ENCODE results near the gene SLC29A4.

DNA sequence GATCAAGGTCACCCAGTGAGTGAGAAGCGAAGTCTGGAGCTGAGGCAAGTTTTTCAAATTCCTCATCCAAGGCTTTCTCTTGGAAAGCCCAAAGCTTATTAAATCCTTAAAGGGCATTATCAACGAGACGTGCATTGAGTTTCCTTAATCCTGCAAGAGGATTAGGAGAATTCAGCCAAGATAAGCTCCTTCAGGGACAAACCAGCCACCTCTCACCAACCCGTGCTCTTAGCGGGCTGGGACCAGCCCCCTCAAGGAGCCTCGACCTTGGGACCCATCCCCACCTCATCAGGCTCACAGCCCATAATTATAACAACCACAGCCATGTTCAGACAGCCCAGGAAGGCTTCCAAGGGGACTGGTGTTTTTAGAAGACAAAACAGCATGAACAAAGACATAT, 12.0 kb upstream of the SLC29A4 start:
- TF ChIP-seq, protein P1, sequence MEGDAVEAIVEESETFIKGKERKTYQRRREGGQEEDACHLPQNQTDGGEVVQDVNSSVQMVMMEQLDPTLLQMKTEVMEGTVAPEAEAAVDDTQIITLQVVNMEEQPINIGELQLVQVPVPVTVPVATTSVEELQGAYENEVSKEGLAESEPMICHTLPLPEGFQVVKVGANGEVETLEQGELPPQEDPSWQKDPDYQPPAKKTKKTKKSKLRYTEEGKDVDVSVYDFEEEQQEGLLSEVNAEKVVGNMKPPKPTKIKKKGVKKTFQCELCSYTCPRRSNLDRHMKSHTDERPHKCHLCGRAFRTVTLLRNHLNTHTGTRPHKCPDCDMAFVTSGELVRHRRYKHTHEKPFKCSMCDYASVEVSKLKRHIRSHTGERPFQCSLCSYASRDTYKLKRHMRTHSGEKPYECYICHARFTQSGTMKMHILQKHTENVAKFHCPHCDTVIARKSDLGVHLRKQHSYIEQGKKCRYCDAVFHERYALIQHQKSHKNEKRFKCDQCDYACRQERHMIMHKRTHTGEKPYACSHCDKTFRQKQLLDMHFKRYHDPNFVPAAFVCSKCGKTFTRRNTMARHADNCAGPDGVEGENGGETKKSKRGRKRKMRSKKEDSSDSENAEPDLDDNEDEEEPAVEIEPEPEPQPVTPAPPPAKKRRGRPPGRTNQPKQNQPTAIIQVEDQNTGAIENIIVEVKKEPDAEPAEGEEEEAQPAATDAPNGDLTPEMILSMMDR (IDR thresholded peaks at IDR 0.05; ENCODE audit: low read length): no peak
- TF ChIP-seq EZH2phosphoT487 (IDR thresholded peaks at IDR 0.05; ENCODE audit: low read length) (no peak), EZH2 (optimal IDR thresholded peaks at IDR 0.05; ENCODE audit: low read depth, low read length) (no peak)

All from MM.1S (cell line).